GM12892 (cell line): ENCODE data around the gene MAN1A1.

ENCODE experiments used
- POLR2A ChIP-seq: IDR thresholded peaks from 2 replicates; pipeline ENCODE4 v1.6.1; 2011; ENCODE audit warnings: low read depth, low read length, control low read depth
- POLR2AphosphoS5 ChIP-seq: IDR thresholded peaks from 2 replicates; pipeline ENCODE4 v1.6.1; 2011; ENCODE audit warnings: low read depth, low read length, control low read depth

DNA sequence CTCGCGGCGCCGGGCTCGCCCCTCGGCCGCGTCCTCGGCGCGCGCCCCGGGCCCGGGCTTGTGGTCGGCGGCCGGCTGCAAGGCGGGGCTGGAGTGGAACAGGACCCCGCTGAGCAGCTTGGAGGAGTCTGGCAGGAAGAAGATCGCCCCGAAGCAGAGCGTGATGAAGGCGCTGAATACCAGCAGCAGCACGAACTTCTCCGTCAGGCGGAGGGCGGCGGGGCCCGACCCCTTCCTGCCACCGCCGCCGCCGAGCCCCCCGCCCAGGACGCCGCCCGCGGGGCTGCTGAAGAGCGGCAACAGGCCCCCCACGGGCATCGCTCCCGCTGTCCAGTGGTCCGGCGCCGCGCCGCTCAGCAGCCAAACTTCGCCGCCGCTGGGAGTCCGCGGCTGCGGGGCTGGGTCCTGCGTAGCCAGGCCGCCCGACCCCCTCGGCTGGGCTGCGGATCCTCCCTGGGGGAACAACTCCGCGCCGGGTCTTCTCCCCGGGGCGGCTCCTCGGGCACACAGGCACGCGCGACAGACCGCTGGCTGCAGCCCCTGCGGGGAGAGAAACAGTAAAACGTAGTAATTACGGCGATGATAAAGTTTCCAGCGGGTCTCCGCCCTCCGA lies 707 bp downstream of the MAN1A1 start:
- no peak for TF ChIP-seq POLR2A
- TF ChIP-seq POLR2AphosphoS5, result no peak
